HL-60 (cell line): ENCODE data around the gene MAPK1.
"Not testable (repeated sequence)": the region's sequence is repeated elsewhere in the genome, so short reads cannot be mapped to it uniquely, and the experiment has no call there.

ENCODE experiments used
- CTCF ChIP-seq: IDR thresholded peaks from one replicate; pipeline ENCODE4 v1.5.1; 2011; ENCODE audit warnings: low read length, control low read depth, inconsistent platforms; ENCODE audit not compliant: insufficient read depth
- GABPA ChIP-seq: IDR thresholded peaks from 2 replicates; pipeline ENCODE4 v1.6.1; 2012; ENCODE audit warnings: low read depth
- POLR2AphosphoS5 ChIP-seq: IDR thresholded peaks from 2 replicates; pipeline ENCODE4 v1.6.1; 2012; ENCODE audit warnings: low read depth
- TF ChIP-seq, protein P1 (sequence below): IDR thresholded peaks from 2 replicates; pipeline ENCODE4 v1.6.1; 2012; ENCODE audit warnings: low read depth; ENCODE audit not compliant: insufficient replicate concordance

- TF ChIP-seq POLR2AphosphoS5, GABPA, CTCF: not testable (repeated sequence)
- TF ChIP-seq, protein P1, sequence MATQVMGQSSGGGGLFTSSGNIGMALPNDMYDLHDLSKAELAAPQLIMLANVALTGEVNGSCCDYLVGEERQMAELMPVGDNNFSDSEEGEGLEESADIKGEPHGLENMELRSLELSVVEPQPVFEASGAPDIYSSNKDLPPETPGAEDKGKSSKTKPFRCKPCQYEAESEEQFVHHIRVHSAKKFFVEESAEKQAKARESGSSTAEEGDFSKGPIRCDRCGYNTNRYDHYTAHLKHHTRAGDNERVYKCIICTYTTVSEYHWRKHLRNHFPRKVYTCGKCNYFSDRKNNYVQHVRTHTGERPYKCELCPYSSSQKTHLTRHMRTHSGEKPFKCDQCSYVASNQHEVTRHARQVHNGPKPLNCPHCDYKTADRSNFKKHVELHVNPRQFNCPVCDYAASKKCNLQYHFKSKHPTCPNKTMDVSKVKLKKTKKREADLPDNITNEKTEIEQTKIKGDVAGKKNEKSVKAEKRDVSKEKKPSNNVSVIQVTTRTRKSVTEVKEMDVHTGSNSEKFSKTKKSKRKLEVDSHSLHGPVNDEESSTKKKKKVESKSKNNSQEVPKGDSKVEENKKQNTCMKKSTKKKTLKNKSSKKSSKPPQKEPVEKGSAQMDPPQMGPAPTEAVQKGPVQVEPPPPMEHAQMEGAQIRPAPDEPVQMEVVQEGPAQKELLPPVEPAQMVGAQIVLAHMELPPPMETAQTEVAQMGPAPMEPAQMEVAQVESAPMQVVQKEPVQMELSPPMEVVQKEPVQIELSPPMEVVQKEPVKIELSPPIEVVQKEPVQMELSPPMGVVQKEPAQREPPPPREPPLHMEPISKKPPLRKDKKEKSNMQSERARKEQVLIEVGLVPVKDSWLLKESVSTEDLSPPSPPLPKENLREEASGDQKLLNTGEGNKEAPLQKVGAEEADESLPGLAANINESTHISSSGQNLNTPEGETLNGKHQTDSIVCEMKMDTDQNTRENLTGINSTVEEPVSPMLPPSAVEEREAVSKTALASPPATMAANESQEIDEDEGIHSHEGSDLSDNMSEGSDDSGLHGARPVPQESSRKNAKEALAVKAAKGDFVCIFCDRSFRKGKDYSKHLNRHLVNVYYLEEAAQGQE: not testable (repeated sequence)
These were observed 28.2 kb downstream of the MAPK1 start for GRCh38 chr22:21839104-21839764.
